GM23338 (cell line): ENCODE results near the gene ULK3. TPM values are rescaled to one million over a fixed set of nuclear protein-coding genes. Genes with fewer than 3 reads are reported as not detected.

Experiments
- ATAC-seq: fragments of 200-7000 bp; cut with Tn5 transposase; 3 replicates; pipeline ENCODE4 v1.9.1; 2020
- DNase-seq: peaks from one replicate; pipeline ENCODE4 v3.0.0-alpha.2; 2015; ENCODE audit warnings: low spot score
- H2AFZ ChIP-seq: fragments of 200-600 bp; sonication (generic); 2 replicates; pipeline ENCODE4 v1.8.0; 2016; ENCODE audit warnings: antibody characterized with exemption, mild to moderate bottlenecking, moderate library complexity
- H3F3A ChIP-seq: fragments of 200-600 bp; sonication (generic); replicated peaks from 2 replicates; pipeline ENCODE4 v1.8.0; 2017; ENCODE audit warnings: antibody characterized with exemption, mixed run types, low read depth
- H3K27ac ChIP-seq: fragments of 200-600 bp; sonication (generic); 2 replicates; pipeline ENCODE4 v1.6.1; 2016; ENCODE audit warnings: low read depth
- H3K27me3 ChIP-seq: fragments of 200-600 bp; sonication (generic); 2 replicates; pipeline ENCODE4 v1.8.0; 2016; ENCODE audit warnings: mild to moderate bottlenecking, mixed run types, moderate library complexity; ENCODE audit not compliant: insufficient read depth
- H3K36me3 ChIP-seq: fragments of 200-600 bp; sonication (generic); 2 replicates; pipeline ENCODE4 v1.8.0; 2016; ENCODE audit warnings: mild to moderate bottlenecking; ENCODE audit not compliant: insufficient read depth
- H3K4me1 ChIP-seq: fragments of 200-600 bp; sonication (generic); 2 replicates; pipeline ENCODE4 v1.8.0; 2016; ENCODE audit warnings: mild to moderate bottlenecking, moderate library complexity; ENCODE audit not compliant: insufficient read depth
- H3K4me2 ChIP-seq: fragments of 200-600 bp; sonication (generic); 2 replicates; pipeline ENCODE4 v1.7.1; 2017; ENCODE audit warnings: mixed run types
- H3K4me3 ChIP-seq: fragments of 200-600 bp; sonication (generic); 2 replicates; pipeline ENCODE4 v1.6.1; 2016; ENCODE audit warnings: mixed run types
- H3K79me2 ChIP-seq: fragments of 200-600 bp; sonication (generic); replicated peaks from 2 replicates; pipeline ENCODE4 v1.8.0; 2017; ENCODE audit warnings: mild to moderate bottlenecking; ENCODE audit not compliant: insufficient read depth
- H3K9me2 ChIP-seq: fragments of 200-600 bp; sonication (generic); 2 replicates; pipeline ENCODE4 v1.8.0; 2017; ENCODE audit not compliant: insufficient read depth
- H4K20me1 ChIP-seq: fragments of 200-600 bp; sonication (generic); replicated peaks from 2 replicates; pipeline ENCODE4 v1.8.0; 2017; ENCODE audit warnings: mild to moderate bottlenecking; ENCODE audit not compliant: insufficient read depth
- H3K27ac Mint-ChIP-seq: 2 replicates; pipeline ENCODE4 v1.8.0; 2020; ENCODE audit warnings: inconsistent platforms, mild to moderate bottlenecking, moderate library complexity, mixed read lengths
- H3K27me3 Mint-ChIP-seq: 3 replicates; pipeline ENCODE4 v1.8.0; 2022; ENCODE audit warnings: low read depth, mild to moderate bottlenecking, moderate library complexity, mixed read lengths, inconsistent platforms; ENCODE audit not compliant: insufficient read depth, poor library complexity
- H3K36me3 Mint-ChIP-seq: 3 replicates; pipeline ENCODE4 v1.8.0; 2021; ENCODE audit warnings: low read depth, mild to moderate bottlenecking, inconsistent platforms, moderate library complexity, mixed read lengths
- H3K4me1 Mint-ChIP-seq: 3 replicates; pipeline ENCODE4 v1.8.0; 2020; ENCODE audit warnings: mild to moderate bottlenecking, inconsistent platforms, mixed read lengths
- H3K4me3 Mint-ChIP-seq: 3 replicates; pipeline ENCODE4 v1.8.0; 2021; ENCODE audit warnings: moderate library complexity, mild to moderate bottlenecking, inconsistent platforms, mixed read lengths
- H3K9me3 Mint-ChIP-seq: 3 replicates; pipeline ENCODE4 v1.8.0; 2020; ENCODE audit warnings: moderate library complexity, mild to moderate bottlenecking, inconsistent platforms, mixed read lengths
- CTCF ChIP-seq, 2 experiments: fragments of 200-600 bp in 1 of 2; sonication (generic) in 1 of 2; conservative IDR thresholded peaks; 2 replicates each; pipeline versions ENCODE4 v1.5.1 to v1.6.1; 2016 to 2017; ENCODE audit warnings: antibody characterized with exemption in 2 of 2, low read depth in 2 of 2, mild to moderate bottlenecking in 2 of 2, moderate library complexity in 1 of 2
- EZH2phosphoT487 ChIP-seq: fragments of 200-600 bp; sonication (generic); IDR thresholded peaks from one replicate; pipeline ENCODE4 v1.8.1; 2018; ENCODE audit warnings: antibody characterized with exemption; ENCODE audit not compliant: unreplicated experiment
- ZNF462 ChIP-seq: fragments of 250-450 bp; sonication (Bioruptor Pico); IDR thresholded peaks from 2 replicates; pipeline ENCODE4 v1.5.0; 2020; ENCODE audit warnings: mild to moderate bottlenecking, moderate library complexity
- polyA plus RNA-seq: library from polyadenylated mRNA; unstranded; fragments of >200 nt; fragmentation: Nextera tagmentation; extraction: Ambion mirVana; gene quantifications from 2 replicates; pipeline ENCODE4 v1.2.1, GENCODE V29; 2016
- total RNA-seq: library from RNA; depleted of rRNA; stranded (reverse); fragments of >200 nt; shearing (Covaris generic); gene quantifications from 2 replicates; pipeline ENCODE4 v1.2.3, GENCODE V29; 2014

The ULK3 gene
- total and polyA plus RNA-seq, 2 experiments from 2014 or later = 20.3 to 35.4 TPM

GRCh38 chr15:74867466-74868038, 24.6 kb upstream of the ULK3 start (continued):
- TF ChIP-seq ZNF462 (no peak), CTCF (conservative IDR thresholded peaks at IDR 0.05; ENCODE audit: low read depth in 2 of 2) (no peak), EZH2phosphoT487 (no peak)

GRCh38 chr15:74866090-74866489, 23.1 kb upstream of the ULK3 start:
- Histone ChIP-seq H2AFZ (no peak overlapping the region), H3K4me1 (no peaks in the 10 kb centered on the region), H3K36me3 (no peaks in the 10 kb centered on the region), H3K27me3 (no peaks in the 10 kb centered on the region), H4K20me1 (peaks cover 29% of the 10 kb centered on the region), H3K27ac (no peak overlapping the region), H3K4me2 (no peak overlapping the region), H3K79me2 (peaks cover 54% of the 10 kb centered on the region), H3K9me2 (no peaks in the 10 kb centered on the region), H3K4me3 (no peak overlapping the region), H3F3A (no peaks in the 10 kb centered on the region)
- H3K27me3 Mint-ChIP-seq = peaks cover 8% of the 10 kb centered on the region
- H3K27ac Mint-ChIP-seq = peak overlapping the region; percentile 66; the same call in 1 of the 2 replicates
- TF ChIP-seq EZH2phosphoT487 = no peak
- H3K36me3 Mint-ChIP-seq = peaks cover 19% of the 10 kb centered on the region; the same call in 2 of the 3 replicates
- H3K4me1 Mint-ChIP-seq = peaks cover 17% of the 10 kb centered on the region
- no peak for DNase-seq
- no peak for ATAC-seq
- H3K4me3 Mint-ChIP-seq = no peak overlapping the region
- H3K9me3 Mint-ChIP-seq = no peaks in the 10 kb centered on the region
